Amygdala (tissue), 56 donors: ENCODE data around the gene E2F2.
A peak's percentile ranks its signal among the peaks of the same experiment; 100 is the strongest.
"Not testable (repeated sequence)": the region's sequence is repeated elsewhere in the genome, so short reads cannot be mapped to it uniquely, and the experiment has no call there.

ENCODE experiments used
- DNase-seq, 56 donors: peaks; one replicate each; lab custom pipeline; 2025; lab: John Stamatoyannopoulos, UW

E2F2 gene

GRCh38 chr1:23553231-23554126 is 22.4 kb upstream of the E2F2 start:
- DNase-seq = no peak

GRCh38 chr1:23551849-23552248 is 20.8 kb upstream of the E2F2 start:
- no peak for DNase-seq

GRCh38 chr1:23548704-23549143 is 17.7 kb upstream of the E2F2 start:
- DNase-seq = no peak

GRCh38 chr1:23546897-23547584 is 16.0 kb upstream of the E2F2 start:
- DNase-seq = no peak

- no peak for DNase-seq
These were observed 14.8 kb upstream of the E2F2 start for GRCh38 chr1:23545851-23546250.

- DNase-seq = peak in 43 of 56 donors; percentile 5 to 79 (median 47)
These were observed 13.7 kb upstream of the E2F2 start for GRCh38 chr1:23544444-23545389.

- DNase-seq = no peak
These were observed 12.8 kb upstream of the E2F2 start for GRCh38 chr1:23543707-23544443.

GRCh38 chr1:23542940-23543339 is 11.9 kb upstream of the E2F2 start:
- not testable (repeated sequence) for DNase-seq

GRCh38 chr1:23539698-23540266 is 8.7 kb upstream of the E2F2 start:
- DNase-seq = peak; percentile 9 to 88 (median 59)

GRCh38 chr1:23537296-23537973 is 6.4 kb upstream of the E2F2 start:
- DNase-seq = no peak

- peak in 1 of 56 donors; percentile 11 for DNase-seq
These were observed 2.4 kb upstream of the E2F2 start for GRCh38 chr1:23533246-23534023.

GRCh38 chr1:23531562-23532094 is 595 bp upstream of the E2F2 start:
- DNase-seq = no peak

- DNase-seq = no peak
These were observed 816 bp downstream of the E2F2 start for GRCh38 chr1:23530087-23530746.

GRCh38 chr1:23529146-23530086 is 1.6 kb downstream of the E2F2 start:
- DNase-seq = no peak

GRCh38 chr1:23528250-23528978 is 2.6 kb downstream of the E2F2 start:
- no peak for DNase-seq

- no peak for DNase-seq
These were observed 3.2 kb downstream of the E2F2 start for GRCh38 chr1:23527900-23528249.
